IPS-NIHi11 (cell line): ENCODE data around the gene LARP1.

Source experiments
- DNase-seq: peaks from one replicate; pipeline ENCODE4 v3.0.0; 2012; ENCODE audit warnings: mixed read lengths, low spot score

The LARP1 gene

GRCh38 chr5:154858297-154858971, 103.3 kb downstream of the LARP1 start, which contains the start of gene CNOT8:
Gene CNOT8 (plus strand): TSS chr5:154858627. CDS start chr5:154863279, 4,652 bp downstream.
- DNase-seq = peak; percentile 88

- DNase-seq = no peak
Measured at GRCh38 chr5:154858972-154859871, 104.0 kb downstream of the LARP1 start.

- no peak for DNase-seq
Measured at GRCh38 chr5:154860123-154860522, 104.9 kb downstream of the LARP1 start.

- no peak for DNase-seq
Measured at GRCh38 chr5:154860765-154861164, 105.6 kb downstream of the LARP1 start.

- no peak for DNase-seq
Measured at GRCh38 chr5:154861946-154862345, 106.8 kb downstream of the LARP1 start.

GRCh38 chr5:154862766-154863165, 107.6 kb downstream of the LARP1 start:
- DNase-seq = no peak

- no peak for DNase-seq
Measured at GRCh38 chr5:154863291-154864080, 108.3 kb downstream of the LARP1 start.

DNA sequence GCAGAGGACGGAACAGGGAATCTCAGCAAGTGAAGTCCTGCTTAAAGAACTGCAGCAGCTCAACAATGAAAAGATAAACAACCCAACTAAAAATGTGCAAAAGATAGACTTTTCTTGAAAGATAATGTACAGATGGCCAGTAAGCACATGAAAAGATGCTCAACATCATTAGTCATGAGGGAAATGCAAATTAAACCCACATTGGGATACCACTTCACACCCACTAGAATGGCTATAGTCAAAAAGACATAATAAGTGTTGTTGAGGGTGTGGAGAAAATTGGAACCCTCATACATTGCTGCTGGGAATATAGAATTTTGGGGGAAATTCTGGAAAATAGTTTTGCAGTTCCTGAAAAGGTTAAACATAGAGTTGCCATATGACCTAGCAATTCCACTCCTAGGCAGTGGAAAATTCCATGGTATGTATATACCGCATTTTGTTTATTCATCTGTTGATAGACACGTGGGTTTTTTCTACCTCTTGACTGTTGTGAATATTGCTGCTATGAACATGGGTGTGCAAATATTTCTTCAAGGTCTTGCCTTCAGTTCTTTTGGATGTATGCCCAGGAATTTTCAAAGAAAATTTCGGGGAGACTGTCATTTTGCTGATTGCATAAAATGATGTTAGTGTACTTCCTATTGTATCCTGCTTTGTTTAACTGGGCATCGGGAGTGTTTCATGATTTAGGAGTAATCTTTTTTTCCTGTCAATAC, 110.4 kb downstream of the LARP1 start:
- DNase-seq = no peak

- no peak for DNase-seq
Measured at GRCh38 chr5:154866841-154867240, 111.7 kb downstream of the LARP1 start.
